ENCODE results near the gene TKT. TPM values are rescaled to one million over a fixed set of nuclear protein-coding genes. Genes with fewer than 3 reads are reported as not detected.
"Not testable (repeated sequence)": the region's sequence is repeated elsewhere in the genome, so short reads cannot be mapped to it uniquely, and the experiment has no call there.

Gene TKT
- polyA plus RNA-seq, 1 donor, result 88.8 TPM

DNA sequence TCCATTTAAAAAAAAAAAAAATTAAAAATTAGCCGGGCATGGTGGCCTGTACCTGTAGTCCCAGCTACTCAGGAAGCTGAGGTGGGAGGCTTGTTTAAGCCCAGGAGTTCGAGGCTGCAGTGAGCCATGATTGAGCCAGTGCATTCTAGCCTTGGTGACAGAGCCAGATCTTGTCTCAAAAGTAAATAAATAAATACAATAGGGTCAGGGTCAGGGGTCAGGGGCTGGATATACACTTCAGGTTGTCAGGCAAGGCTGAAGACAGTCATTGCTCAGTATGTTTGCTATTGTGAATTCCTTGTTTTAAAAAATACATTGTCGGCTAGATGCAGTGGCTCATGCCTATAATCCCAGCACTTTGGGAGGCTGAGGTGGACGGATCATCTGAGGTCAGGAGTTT is 8.1 kb upstream of the TKT start:
- no peak for DNase-seq

DNA sequence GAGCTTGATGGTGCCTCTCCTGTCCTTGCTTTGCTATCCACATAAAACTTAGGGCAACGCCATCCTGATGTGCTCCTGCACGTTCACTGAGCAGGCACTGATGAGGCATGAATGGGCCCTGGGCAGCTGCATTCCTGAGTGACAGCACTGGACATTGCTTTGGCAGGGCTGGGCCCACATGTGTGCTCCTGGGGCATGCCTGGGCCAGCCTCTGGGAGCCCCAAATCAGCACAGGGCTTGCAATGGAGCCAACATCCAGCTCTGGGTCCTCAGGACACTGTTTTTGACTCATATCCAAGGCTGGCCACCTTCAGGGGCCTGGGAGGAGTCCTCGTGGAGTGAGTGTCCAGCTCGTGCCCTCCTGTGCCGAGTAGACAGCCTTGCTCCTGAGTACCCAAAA is 5.9 kb upstream of the TKT start:
- DNase-seq, result no peak

DNA sequence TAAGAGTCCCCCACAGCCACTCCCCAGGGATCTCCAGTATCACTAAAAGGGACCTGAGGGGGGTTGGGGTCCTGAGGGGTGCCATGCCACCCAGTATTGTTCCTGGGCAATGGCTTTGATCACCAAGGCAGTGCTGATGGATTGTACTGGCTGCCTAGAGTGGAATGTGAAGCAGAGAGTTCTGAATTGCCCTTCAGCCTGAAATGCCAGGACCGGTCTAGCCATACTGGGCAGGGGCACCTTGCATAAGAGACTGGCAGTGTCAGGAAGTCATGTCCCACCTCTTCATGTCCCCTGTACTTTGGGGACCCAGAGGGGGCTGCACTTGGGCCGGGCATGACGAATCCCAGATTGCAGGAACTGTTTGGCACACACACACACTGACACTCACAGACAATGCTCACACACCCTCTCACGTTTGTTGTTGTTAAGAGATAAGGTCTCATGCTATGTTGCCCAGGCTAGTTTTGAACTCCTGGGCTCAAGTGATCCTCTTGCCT is 4.5 kb upstream of the TKT start:
- DNase-seq, result no peak

DNA sequence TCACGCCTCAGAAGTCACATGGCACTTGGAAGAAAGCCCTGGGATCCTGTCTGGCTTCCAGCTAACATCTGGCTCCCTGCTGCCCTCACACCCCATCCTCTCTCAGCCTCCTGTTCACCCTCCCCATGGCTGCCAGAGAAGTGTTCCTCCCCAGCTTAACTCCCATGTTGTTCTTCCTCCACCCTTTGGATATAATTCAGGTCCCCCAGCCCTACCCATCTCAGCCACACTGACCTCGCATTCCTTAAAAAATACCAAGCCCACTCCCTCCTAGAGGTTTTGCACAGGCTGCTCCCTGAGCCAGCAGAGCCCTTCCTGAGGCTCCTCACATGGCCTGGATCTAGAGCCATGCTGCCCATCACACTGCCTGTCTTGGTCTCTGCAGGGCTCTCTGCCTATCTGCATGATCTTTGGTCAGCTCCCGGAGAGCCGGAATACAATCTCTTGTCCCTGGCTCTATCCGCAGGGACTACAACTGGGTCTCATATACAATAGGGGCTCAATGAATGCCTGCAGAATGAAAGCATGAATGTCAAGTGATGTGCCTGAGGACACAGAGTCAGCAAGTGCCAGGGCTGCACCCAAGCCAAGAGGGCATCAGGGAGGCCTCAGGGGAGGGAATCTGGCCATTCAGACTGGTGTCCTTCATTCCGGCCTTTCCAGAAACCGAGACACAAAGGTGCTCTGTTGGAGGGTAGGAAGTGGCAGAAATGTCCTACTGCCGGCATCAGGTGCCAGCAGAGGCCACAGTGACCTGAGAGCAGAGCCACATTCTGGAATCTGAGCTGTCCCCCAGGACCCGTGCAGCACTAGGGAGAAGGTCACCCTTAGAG is 3.8 kb upstream of the TKT start:
- DNase-seq, result no peak

DNA sequence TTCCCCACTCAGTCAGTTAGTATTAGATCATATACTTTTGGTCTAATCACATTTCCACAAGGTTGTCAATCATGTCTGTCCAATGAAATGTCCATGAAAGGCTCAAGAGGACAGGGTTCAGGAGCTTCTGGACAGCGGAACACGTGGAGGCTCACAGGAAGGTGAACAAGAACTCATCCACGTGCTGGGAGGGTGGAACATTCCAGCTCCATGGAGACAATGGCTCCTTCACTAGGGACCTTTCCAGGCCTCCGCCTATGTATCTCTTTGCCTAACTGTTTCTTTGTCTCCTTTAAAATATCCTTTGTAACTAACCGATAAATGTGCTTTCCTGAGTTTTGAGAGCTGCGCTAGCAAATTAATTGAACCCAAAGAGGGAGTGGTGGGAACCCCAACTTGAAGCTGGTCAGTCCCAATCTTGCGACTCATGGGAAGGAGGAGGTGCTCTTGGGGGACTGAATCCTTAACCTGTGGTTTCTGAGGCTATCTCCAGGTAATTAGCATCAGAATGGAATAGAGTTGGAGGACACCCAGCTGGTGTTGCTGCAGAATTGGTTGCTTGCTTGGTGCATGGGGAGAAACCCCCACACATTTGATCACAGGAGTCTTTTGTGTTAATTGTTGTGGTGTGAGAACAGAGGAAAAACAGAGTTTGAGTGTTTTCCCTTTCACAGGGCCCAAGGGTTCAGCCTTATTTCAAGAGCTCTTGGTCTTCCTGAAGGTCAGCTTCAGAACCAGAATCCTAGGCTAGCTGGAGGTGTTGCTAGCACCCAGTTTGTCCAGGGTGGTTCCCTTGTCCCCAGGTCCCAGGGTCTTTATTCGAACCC is 3.0 kb upstream of the TKT start:
- no peak for DNase-seq

DNA sequence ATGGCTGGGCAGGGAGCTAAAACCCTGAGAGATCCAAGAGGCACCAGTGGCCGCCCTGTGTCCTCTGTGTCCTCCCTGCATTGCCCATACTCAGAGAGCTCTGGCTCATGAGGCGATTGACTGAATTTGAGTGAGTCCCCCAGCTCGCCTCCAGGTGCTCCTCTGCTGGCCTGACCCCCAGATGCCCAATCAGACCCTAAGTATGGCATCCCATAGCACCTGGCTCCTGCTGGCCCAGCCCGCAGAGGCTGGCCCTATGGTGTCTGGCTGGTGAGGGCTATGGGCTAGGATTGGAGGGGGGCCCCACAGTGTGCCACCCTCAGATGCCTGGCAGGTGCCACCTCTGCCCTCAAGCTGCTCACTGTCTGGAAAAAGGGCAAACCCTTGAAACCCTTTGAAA is 1.6 kb upstream of the TKT start:
- DNase-seq, result no peak

DNA sequence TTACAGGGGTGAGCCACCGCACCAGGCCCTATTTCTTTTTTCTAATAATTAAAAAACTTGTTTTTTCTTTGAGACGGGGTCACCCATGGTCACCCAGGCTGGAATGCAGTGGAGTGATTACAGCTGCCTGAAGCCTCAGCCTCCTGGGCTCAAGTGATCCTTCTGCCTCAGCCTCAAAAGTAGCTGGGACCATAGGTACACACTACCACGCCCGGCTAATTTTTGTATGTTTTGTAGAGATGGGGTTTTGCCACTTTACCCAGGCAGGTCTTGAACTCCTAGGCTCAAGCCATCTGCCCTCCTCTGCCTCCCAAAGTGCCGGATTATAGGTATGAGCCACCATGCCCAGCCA is 858 bp upstream of the TKT start:
- DNase-seq, result no peak

DNA sequence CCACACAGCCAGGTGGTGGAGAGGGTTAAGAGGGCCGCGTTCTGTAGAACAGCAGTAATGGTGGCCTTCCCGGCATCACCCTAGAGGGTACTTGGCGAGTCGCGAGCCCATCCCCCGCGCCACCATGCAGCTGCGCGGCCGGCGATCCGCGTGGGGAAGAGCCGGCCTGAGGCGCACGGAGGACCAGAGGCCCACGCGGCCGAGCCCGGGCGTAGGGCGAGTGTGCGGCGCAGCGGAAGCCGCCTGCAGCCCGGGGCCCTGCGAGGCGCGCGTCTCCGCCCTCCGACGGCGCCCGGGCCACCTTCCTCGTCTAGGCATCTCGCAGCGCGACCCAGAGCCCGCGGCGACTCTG is 423 bp downstream of the TKT start:
- peak; percentile 28 for DNase-seq

DNA sequence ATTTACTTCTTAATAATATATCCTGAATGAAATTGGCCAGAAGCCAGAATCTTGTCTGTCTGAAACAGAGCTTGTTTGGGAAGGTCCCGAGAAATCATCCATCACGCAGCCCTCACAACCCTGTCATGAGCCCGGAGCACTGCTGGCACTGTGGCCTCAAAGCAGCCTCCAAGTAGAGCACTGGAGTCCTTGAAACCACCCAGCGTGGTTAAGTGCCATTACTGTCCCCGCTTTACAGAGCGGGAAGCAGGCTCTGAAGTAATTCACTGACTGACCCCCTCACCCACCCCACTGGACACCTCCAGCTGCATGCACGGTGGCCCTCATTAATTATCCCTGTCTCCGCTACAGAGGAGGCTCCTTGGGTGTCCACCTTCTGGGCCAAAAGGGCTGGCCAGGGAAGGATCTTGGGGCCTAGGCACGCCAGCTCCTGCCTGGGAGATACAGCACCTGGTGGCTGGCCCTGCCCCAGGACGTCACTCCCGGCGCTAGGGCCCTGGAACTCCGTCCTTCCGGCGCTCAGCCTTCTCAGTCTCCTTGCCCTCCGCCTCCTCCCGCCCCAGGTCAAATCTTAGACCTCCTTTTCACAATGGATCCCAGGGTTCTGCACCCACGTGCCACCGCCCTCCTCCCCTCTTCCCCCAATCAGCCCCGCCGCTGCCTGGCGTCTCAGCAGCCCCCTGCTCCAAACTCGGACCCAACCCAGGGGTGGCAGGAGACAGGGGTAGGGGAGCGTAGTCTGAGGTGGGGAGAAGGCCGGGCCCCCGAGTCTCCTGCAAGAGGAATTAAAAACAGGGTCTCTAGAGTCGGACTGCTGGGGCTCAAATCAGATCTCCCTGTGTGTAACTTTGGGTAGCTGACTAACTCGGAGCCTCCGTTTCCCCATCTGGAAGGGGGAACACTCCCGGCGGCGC is 1.1 kb downstream of the TKT start:
- peak; percentile 63 for DNase-seq

DNA sequence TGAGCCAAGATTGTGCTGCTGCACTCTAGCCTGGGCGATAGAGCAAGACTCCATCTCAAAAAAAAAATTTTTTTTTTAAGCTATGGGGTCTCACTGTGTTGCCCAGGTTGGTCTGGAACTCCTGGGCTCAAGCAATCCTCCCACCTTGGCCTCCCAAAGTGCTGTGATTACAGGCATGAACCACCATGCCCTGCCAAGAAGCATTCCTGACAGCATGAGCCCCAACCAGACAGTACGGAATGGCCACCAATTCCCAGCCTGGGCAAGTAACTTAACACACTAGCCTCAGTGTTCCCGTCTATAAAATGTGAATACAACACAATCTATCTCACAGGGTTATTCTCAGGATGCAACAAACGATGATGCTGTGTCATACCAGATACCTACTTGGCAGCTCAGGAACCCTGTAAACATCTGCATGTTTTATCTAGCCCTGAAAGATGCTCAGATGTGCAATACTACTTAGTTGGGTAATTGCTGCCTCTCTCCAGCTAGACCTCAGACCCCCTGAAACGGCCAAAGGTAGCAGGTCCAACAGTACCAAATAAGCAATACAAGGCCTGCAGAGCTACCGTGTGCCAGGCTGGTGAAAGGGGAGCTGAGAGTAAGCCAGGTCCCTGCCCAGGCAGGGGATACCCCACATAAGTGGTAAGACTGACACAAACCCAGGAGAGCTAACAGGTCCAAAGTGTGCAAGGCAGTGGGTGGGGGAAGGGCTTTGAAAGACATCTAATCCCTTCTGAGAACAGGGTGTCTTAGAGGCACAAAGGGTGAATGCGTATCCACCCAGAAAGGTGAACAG is 1.9 kb downstream of the TKT start:
- no peak for DNase-seq

DNA sequence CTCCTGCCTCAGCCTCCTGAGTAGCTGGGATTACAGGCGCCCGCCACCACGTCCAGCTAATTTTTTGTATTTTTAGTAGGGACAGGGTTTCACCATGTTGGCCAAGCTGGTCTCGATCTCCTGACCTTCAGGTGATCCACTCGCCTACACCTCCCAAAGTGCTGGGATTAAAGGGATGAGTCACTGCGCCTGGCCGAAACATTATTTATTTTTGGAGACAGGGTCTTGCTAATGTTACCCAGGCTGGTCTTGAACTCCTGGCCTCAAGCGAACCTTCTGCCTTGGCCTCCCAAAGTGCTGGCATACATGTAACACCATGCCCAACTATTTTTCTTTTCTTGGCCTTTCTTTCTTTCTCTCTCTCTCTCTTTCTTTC is 2.9 kb downstream of the TKT start:
- DNase-seq, result not testable (repeated sequence)

DNA sequence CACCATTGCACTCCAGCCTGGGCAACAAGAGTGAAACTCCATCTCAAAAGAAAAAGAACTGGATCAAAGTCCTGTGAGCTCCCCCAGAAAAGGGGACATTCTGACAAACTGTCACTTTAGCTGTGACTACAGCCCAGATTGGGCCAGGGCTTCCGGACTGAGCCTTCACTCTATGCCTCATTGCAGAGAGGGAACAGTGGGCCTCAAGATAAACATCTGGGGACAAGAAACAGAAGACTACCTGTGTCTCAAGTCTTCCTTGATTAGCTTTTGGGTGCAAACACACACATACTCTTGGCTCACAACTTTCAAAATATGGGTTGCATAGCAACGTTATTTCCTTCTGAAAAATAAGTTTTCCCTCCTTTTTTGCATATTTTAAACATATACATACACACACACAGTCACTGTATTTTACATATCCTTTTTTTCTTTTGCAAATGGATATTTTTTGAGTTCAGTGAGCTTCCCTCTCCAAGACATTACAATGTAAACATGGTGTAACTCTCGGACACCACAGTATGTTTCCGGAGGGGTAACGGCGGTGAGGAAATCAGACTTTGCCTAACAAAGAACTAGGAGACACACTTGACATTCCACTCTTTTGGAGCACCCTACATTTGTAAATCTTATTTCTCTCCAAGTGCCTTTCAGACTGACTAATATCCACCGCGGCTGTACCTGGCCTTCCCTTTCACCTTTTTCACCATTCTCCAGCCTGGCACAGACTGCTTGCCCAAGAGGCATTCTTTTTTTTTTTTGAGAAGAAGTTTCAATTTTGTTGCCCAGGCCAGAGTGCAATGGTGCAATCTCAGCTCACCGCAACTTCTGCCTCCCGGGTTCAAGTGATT is 3.5 kb downstream of the TKT start:
- no peak for DNase-seq

DNA sequence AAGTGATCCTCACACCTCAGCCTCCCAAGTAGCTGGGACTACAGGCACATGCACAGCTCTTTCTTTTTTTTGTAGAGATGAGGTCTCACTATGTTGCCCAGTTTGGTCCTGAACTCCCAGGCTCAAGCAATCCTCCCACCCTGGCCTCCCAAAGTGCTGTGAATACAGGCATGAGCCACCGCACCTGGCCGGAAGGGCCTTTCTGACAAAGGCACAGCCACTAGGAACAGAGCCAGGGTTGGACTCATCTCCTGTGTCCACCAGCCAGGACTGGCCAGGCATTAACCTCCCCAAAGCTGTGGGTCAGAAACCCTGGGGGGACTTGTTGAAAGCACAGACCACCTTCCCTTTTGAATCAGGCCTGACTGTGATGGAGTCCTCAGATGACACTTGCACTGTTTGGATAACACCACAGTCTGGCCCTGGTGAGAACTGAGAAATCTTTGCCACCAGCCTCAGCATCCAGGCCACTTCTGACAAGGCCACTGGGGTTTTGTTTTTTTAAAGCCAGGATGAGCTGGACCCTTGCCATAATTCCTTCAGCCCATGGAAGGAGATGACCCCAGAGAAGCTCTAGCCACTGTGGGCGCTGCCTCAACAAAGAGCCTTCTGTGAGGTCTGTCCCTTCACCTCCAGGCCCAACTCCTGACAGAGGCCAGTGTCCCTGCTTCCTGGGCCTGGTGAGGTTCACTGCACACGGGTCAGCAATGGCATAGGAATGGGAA is 4.8 kb downstream of the TKT start:
- DNase-seq, result no peak

DNA sequence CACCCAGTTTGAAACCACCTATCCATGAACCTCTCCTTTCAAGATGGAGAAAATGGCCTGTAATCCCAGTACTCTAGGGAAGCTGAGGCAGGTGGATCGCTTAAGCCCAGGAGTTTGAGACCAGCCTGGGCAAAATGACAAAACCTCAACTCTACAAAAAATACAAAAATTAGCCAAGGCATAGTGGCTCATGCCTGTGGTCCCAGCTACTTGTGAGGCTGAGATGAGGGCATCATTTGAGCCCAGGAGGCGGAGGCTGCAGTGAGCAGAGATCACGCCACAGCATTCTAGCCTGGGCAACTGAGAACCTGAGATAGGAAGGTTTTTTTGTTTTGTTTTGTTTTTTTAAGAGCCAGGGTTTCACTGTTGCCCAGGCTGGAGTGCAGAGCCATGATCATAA is 5.4 kb downstream of the TKT start:
- no peak for DNase-seq

DNA sequence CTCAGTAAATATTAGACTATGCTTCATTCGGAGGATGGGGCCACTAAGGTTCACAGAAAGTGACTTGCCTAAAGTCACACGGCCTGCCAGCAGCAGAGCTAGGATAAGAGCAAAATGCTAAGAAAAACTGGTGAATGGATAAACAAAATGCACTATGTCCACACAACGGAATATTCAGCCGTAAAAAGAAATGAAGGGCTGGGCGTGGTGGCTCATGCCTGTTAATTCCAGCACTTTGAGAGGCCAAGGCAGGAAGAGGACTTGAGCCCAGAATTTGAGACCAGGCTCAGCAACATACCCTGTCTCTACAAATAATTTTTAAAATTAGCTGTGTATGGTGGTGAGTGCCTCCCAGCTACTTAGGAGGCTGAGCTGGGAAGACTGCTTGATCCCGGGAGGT is 7.7 kb downstream of the TKT start:
- DNase-seq, result no peak

DNA sequence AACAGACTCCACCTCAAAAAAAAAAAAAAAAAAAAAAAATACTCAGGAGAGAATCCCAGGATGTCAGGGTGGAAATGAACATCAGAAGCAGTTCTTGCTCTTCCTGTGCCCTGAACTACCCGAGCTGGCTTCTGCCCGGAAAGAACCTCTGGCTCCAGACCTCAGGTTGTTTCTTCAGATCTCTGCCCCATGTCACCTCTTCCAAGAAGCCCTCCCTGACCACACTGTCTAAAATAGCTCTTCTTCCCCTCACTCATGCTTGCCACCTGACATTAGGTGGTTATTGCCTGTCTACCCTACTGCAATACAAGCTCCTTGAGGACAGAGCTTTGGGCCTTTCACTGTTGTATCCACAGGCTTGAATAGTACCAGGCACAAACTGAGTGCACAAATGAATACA is 8.2 kb downstream of the TKT start:
- no peak for DNase-seq

DNA sequence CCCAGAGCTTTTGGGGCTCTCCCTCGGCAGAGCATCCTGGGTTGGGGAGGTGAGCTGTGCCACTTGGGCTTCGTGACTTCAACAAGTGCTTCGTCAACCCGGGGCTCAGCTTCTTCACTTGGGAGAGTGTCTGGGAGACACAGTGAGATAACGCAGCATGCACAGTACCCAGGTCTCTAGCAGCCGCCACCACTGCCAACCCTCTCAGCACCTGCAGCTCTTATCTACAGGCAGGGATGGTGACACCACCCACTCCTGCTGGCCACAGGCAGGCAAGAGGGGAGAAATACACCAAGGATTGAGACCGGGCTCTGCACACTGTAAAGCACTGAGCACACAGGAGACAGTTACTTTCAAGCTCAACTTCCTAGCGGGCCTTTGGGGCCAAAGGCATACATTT is 11.6 kb downstream of the TKT start:
- DNase-seq, result no peak

DNA sequence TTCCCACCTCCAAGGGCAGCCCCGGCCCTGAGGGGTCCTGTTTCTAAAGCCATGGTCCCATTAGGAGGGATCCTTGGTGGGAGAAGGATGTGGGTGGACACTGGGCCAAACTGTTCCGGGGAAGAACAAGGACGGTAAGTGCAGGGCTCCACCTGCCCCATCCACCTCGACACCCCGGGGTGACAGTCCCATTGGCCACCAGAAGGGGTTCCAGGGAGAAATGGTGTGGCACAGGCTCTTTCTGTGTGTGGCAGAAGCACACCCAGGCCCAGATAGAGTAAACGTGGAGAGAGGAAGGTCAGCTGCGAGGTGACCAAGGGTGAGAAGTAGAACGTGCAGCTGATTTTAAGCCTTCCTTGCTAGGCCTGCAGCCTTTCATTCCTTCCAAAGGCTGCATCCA is 12.0 kb downstream of the TKT start:
- no peak for DNase-seq

DNA sequence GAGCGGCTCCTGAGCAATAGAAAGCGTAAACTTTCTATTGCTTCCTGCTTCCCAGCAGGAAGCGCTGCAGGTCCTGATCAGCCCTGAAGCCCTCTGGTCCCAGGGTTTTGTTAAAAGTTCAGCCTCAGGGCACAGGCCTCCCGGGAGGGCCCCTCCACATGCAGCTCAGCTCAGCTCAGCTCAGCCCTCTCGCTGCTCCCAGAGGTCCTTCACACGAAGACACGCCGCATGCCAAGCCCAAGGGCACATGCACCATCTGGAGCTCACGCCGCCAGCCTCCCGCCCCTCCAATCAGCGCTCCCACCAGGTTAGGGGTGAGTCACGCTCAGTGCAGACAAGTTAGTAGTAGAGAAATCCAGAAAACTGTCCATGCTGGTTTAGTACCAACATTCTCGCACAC is 12.7 kb downstream of the TKT start:
- DNase-seq, result peak; percentile 8

DNA sequence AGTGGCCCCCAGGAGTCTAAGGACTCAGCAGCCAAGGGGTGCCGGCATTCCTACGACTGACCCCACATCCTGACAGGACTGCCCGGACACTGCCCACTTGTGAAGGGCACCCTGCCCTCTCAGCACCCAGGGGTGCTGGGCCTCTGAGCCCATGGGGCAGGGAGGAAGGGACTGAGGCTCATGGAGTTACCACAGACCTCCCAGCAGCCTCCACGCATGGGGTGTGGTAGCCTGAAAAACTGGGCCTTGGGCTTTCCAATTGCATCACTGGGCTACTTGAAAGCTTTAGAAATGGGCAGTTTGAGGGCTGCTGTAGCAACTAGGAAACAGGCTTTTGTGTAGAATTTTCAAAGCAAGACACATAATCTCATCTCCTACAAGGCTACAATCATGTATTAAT is 13.2 kb downstream of the TKT start:
- no peak for DNase-seq

Data from left kidney (tissue), 2 donors.